HFFc6 (cell line): Measurements from ENCODE around the gene IHH. TPM values are rescaled to one million over a fixed set of nuclear protein-coding genes. Genes with fewer than 3 reads are reported as not detected.
A peak's percentile ranks its signal among the peaks of the same experiment; 100 is the strongest.

ENCODE experiments used
- DNase-seq: peaks from one replicate; pipeline ENCODE4 v3.0.0-alpha.2; 2018
- H3K27ac Mint-ChIP-seq: 2 replicates; pipeline ENCODE4 v1.8.0; 2020; ENCODE audit warnings: mild to moderate bottlenecking, mixed read lengths
- H3K27me3 Mint-ChIP-seq: 2 replicates; pipeline ENCODE4 v1.8.0; 2021; ENCODE audit warnings: mild to moderate bottlenecking, moderate library complexity, mixed read lengths; ENCODE audit not compliant: insufficient read depth
- H3K36me3 Mint-ChIP-seq: 2 replicates; pipeline ENCODE4 v1.8.0; 2021; ENCODE audit warnings: low read depth, mixed read lengths
- H3K4me1 Mint-ChIP-seq: 2 replicates; pipeline ENCODE4 v1.8.0; 2020; ENCODE audit warnings: low read depth, mixed read lengths
- H3K4me3 Mint-ChIP-seq: 2 replicates; pipeline ENCODE4 v1.8.0; 2020; ENCODE audit warnings: mild to moderate bottlenecking, moderate library complexity, mixed read lengths
- H3K9me3 Mint-ChIP-seq: 2 replicates; pipeline ENCODE4 v1.8.0; 2020; ENCODE audit warnings: mild to moderate bottlenecking, mixed read lengths
- total RNA-seq, 6 experiments: library from RNA; stranded (reverse); fragmentation: NEBNext Ultra II Directional; extraction: Animal tissue kit (Norgen Biotek cat#: 25700); gene quantifications; 2 replicates in 1 of 6; 3 replicates in 5 of 6; pipeline ENCODE4 v1.2.3, GENCODE V29; 2021
- TF ChIP-seq, protein P1 (sequence below): fragments of 200-600 bp; sonication (generic); IDR thresholded peaks from 2 replicates; pipeline ENCODE4 v1.5.0; 2021; ENCODE audit warnings: antibody characterized with exemption, mild to moderate bottlenecking

Gene IHH
- total RNA-seq, 6 experiments from 2014 or later: not detected

GRCh38 chr2:219081701-219082331 lies 21.1 kb upstream of the IHH start:
- TF ChIP-seq, protein P1, sequence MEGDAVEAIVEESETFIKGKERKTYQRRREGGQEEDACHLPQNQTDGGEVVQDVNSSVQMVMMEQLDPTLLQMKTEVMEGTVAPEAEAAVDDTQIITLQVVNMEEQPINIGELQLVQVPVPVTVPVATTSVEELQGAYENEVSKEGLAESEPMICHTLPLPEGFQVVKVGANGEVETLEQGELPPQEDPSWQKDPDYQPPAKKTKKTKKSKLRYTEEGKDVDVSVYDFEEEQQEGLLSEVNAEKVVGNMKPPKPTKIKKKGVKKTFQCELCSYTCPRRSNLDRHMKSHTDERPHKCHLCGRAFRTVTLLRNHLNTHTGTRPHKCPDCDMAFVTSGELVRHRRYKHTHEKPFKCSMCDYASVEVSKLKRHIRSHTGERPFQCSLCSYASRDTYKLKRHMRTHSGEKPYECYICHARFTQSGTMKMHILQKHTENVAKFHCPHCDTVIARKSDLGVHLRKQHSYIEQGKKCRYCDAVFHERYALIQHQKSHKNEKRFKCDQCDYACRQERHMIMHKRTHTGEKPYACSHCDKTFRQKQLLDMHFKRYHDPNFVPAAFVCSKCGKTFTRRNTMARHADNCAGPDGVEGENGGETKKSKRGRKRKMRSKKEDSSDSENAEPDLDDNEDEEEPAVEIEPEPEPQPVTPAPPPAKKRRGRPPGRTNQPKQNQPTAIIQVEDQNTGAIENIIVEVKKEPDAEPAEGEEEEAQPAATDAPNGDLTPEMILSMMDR: no peak
- no peak for DNase-seq

GRCh38 chr2:219081096-219081495 lies 20.4 kb upstream of the IHH start:
- Mint-ChIP-seq H3K27me3 (peaks cover 2% of the 10 kb centered on the region; the same call in 1 of the 2 replicates), H3K27ac (no peak overlapping the region), H3K9me3 (no peaks in the 10 kb centered on the region), H3K4me1 (peaks cover 15% of the 10 kb centered on the region), H3K4me3 (no peak overlapping the region), H3K36me3 (peaks cover 6% of the 10 kb centered on the region; the same call in 1 of the 2 replicates)
- TF ChIP-seq, protein P1: no peak
- DNase-seq: no peak

More at GRCh38 chr2:219081701-219082331, 21.1 kb upstream of the IHH start:
- Mint-ChIP-seq H3K36me3 (peaks cover 6% of the 10 kb centered on the region; the same call in 1 of the 2 replicates), H3K27ac (no peak overlapping the region), H3K27me3 (peaks cover 2% of the 10 kb centered on the region; the same call in 1 of the 2 replicates), H3K4me1 (peaks cover 15% of the 10 kb centered on the region), H3K9me3 (no peaks in the 10 kb centered on the region), H3K4me3 (no peak overlapping the region)

DNA sequence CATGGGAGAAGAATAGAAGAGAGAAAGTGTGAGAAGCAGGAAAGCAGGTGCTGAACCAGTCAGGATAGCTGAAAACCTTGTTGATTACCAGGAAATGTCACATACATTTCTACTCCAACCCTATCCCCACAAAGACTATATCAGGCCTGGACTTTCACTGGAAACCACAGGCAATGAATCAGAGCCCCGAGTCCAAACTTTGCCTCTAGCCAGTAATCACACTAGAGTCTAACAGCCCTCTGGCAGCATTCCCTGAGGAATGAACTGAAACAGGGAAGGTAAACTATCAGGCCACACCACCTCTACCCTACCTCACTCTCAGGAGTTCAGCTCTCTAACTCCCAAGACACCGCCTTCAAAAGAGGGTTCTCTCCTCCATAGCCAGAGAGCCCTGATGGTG lies 18.7 kb upstream of the IHH start:
- TF ChIP-seq, protein P1: no peak
- Mint-ChIP-seq H3K4me3 (no peak overlapping the region), H3K36me3 (peaks cover 14% of the 10 kb centered on the region), H3K27ac (no peak overlapping the region), H3K27me3 (peaks cover 2% of the 10 kb centered on the region; the same call in 1 of the 2 replicates), H3K4me1 (peaks cover 15% of the 10 kb centered on the region), H3K9me3 (no peaks in the 10 kb centered on the region)
- DNase-seq: peak; percentile 61

- DNase-seq: no peak
- Mint-ChIP-seq H3K4me3 (no peak overlapping the region), H3K9me3 (no peaks in the 10 kb centered on the region), H3K4me1 (peaks cover 15% of the 10 kb centered on the region), H3K27me3 (peaks cover 2% of the 10 kb centered on the region; the same call in 1 of the 2 replicates), H3K36me3 (peaks cover 14% of the 10 kb centered on the region), H3K27ac (no peak overlapping the region)
- TF ChIP-seq, protein P1: no peak
Measured at GRCh38 chr2:219078951-219079350, 18.2 kb upstream of the IHH start.

DNA sequence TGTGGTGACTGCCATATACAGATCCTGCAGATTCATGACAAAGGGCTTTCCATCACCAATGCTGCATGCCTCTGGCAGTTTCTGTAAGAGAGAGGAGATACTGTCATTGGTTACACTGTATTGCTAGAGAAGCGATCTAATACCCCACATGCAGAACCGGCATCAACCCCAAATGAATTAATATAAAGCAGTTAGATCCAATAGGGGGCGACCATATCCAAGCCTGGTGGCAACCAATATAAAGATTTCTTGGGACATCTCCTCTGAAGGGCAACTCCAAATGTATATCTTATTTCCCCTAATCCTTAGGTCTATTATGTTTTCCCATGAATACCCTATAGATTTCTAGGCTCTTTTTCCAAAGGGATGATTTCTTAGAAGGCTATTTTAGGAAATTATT lies 17.4 kb upstream of the IHH start:
- TF ChIP-seq, protein P1: peak; percentile 58
- Mint-ChIP-seq H3K9me3 (no peaks in the 10 kb centered on the region), H3K4me1 (peaks cover 15% of the 10 kb centered on the region), H3K27me3 (peaks cover 4% of the 10 kb centered on the region), H3K27ac (no peak overlapping the region), H3K4me3 (no peak overlapping the region), H3K36me3 (peaks cover 14% of the 10 kb centered on the region)
- no peak for DNase-seq
